COLO668 (cell line): Measurements from ENCODE around the gene C6orf136.

Experiments
- DNase-seq: peaks from one replicate; lab custom pipeline; 2025; ENCODE audit not compliant: unreplicated experiment; lab: John Stamatoyannopoulos, UW

The C6orf136 gene

DNA sequence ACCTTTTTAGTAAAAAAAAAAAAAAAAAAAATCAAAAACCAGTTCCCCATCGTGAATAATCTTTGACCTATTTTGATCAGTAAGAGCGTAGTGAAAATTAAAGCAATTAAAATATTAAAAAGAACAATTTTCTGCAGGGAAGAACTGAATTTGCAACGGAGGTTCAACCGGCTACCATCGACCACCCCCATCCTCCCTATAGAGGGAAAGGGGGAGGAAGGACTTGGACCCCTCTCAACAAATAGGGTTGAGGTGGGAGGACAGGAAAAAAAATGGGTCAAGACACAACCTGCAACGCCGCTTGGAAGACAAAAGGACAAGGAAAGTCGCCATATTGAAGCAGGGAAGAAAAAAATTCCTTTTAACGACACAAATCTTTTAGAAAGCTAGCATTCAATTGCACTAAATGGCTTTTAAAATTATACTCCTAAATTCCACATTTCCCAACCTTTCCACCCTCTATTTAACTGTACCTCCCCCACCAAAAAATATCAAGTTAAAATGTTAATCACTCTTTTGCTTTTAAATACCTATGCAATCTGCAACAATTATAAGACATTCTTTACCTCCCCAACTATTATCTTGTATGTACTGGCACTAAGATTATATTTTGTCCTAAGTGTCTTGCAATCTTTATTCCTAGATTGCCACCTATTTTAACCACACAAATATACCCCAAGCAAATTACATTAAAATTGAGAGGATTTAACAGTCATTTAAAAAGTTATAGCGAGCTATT is 31.5 kb upstream of the C6orf136 start:
- DNase-seq: peak; percentile 4

DNA sequence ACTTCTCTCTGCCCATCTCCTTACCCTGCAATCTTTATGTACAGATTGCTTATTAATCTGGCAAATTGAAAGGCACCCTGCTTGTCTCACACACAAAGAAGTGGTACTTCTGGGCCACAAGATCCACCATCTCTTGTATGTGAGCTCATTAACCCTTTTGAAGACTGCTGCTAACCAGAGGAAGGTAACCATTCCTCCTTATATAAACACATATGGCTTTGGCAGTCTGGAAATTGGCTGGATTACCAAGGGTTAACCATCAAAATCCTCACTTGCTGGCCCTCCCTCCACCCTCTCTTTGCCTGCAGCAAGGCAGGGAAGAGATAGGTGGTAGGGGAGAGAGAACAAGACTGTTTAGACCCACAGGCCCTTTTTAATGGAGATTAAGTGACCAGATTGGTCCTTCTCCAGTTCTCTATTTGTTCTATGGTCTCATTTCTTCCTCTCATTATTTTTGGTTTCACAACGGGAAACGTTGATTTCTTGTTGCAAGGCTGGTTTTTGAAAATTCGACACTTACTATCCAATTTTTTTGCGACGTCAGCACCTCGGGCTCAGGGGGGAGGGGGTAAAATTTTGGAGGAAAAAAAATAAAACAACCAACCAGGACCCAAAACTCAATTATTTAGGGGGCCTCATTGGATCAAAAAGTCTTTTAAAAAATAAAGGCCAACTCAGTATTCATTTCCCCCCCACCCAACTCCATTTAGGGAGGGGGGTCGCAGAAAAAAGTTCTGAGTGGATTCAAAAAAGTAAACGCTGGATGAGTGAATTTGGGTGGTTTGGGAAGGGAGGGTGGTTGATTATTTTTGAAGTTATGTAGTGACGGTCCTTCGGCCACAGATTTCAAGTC is 30.7 kb upstream of the C6orf136 start:
- no peak for DNase-seq

DNA sequence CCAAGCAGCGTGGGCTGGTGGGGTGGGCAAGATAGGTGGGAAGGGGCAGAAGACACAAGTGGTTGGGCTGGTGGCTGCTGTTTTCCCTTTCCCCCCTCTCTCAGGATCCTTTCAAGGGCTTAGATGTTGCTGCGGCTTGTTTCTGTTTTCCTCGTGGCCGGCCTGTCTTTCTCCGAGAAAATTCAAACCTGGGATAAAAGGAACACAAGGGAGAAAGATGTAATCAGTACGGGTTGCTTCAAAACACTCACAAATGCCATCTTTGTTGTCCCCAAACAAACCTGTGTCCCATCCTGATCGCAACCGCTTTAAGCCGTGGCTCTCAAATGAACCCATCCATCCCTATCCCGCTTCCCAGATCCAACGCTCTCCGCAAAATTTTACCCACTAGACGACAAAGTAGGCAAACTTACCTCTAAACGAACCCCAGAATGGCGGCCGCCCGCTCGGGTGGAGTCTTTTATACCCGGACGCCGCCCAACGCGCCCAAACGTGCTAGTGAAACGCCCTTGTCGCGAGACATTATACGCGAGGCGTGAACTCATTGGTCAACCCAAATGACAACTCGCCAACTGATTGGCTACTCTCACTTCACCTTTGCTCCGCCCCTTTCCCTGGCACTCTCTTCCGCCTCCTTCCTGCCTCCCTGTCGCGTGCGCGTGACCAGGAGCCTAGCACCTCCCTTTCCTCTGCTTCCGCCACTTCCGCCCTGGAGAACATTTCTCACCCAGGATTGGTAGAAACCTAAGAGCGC is 29.9 kb upstream of the C6orf136 start, which contains the start of gene PPP1R10:
Gene PPP1R10 (minus strand): TSS at position 433 of the 754 bp plus-strand sequence. CDS start 7,299 bp downstream, outside the sequence.
- peak; percentile 95 for DNase-seq

DNA sequence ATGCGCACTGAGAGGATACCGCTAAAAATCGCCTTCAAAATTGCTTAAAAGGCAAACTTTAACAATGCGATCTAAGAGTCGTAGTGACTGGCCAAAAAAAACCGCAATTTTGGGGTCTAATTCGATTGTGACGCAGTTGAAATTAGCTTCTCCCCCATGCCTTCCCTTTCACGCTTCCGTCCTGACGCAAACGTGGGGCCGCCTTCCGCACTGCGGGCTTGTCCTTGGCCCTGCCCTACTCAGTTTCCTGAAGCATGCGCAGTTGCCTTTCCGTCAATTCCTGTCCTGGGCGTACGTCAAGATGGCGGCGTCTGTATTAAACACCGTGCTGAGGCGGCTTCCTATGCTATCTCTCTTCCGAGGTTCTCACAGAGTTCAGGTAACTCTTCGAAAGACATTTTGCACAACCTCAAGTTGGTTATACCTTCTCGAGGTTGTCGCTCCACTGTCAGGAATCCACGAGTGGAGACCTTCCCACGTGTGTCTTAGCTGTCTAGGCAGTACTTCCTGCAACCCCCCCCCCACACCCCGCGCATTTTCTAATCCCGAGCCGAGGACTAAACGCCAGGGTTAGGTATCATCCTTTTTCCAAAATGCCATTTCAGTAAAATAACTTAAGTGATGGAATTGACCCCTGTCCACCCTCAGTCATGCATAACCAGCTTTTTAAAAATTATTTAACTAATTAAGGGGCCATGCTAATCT is 29.2 kb upstream of the C6orf136 start, which contains the start of gene MRPS18B:
Gene MRPS18B (plus strand): TSS at position 276 of the 705 bp plus-strand sequence. CDS start 26 bp downstream, at position 302.
- DNase-seq: peak; percentile 91

DNA sequence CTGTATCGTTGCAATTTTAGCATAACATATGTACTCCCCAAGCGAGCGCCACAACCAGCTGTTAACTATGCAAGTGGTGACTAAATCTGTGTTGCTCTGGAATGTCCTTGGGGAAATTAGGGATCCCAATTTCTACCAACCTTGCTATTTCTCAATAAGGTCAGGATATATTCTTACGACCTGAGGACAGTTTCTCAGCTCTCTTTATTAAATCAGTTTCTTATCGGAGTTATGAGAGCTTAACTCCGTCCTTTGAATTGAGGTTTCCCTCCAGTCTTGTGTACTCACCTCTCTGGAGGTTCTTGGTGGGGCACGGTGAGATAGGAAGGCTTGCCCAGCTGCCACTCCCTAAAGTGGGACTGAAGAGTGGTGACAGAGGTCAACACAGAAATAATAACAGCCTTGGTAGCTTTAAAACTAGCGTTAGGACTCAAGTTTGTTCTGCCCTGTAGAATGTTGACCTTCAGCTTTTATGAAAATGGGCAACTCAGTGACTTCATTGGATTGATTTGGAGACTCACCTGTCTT is 28.6 kb upstream of the C6orf136 start:
- DNase-seq: no peak

DNA sequence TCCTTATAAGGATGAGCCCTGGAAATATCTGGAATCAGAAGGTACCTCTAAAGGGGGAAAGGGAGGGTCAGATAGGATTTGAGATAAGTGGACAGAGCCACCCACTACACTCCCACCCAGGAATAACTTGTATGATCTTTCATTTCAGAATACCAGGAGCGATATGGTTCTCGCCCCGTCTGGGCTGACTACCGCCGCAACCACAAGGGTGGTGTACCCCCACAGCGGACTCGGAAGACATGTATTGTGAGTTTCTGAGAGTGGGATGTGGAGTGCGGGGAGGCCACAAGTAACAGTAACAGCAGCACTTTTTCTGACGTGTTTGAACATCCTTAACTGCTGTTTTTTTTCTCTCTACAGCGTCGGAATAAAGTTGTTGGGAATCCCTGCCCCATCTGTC is 27.4 kb upstream of the C6orf136 start:
- no peak for DNase-seq

DNA sequence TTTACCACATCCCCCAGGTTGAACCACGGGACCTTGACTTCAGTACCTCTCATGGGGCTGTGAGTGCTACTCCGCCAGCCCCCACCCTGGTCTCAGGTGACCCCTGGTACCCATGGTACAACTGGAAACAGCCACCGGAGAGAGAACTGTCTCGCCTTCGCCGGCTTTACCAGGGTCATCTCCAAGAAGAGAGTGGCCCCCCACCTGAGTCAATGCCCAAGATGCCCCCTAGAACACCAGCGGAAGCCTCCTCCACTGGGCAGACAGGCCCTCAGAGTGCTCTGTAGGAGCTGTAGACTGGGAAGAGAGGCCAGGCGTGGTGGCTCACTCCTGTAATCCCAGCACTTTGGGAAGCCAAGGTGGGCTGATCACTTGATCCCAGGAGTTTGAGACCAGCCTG is 21.4 kb upstream of the C6orf136 start:
- no peak for DNase-seq

DNA sequence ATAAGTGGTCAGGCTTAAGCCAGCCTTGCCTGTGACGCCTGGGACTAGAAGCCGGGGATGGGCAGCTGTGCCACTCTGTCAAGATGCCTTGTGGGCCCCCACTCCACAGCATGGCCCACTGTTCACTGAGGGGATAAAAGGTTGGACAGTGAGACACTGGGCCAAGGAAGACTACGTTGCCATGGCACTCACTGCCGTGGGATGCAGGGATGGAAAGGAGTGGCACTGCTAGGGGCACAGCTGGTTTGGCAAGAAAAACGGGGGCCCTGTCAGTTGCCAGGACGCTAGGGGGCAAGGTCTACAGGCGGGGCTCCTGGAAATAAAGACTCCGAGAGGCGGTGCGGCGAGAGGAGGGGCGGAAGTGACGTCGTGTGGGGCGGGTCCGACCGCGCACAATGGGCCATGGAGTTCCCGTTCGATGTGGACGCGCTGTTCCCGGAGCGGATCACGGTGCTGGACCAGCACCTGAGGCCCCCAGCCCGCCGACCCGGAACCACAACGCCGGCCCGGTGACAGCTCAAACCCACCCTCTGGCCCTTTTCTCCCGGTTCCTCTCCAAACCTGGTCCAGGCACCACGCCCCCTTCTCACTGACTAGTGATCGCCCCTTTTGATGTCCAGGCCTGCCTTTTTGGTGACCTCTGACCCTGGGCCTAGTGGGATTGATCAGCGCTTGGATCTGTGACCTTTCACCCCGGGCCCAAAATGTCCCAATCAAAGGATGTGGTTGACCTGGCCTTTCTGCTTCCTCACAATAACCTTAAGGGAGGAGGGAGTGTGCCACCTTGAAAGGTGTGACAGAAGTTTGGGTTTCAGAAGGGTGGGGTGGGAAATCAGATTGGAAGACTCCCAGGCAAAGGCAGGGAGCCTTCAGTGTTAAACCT is 20.2 kb upstream of the C6orf136 start, which contains the start of gene ATAT1:
Gene ATAT1 (plus strand): TSS at position 391 of the 883 bp plus-strand sequence.
- DNase-seq: peak; percentile 78

DNA sequence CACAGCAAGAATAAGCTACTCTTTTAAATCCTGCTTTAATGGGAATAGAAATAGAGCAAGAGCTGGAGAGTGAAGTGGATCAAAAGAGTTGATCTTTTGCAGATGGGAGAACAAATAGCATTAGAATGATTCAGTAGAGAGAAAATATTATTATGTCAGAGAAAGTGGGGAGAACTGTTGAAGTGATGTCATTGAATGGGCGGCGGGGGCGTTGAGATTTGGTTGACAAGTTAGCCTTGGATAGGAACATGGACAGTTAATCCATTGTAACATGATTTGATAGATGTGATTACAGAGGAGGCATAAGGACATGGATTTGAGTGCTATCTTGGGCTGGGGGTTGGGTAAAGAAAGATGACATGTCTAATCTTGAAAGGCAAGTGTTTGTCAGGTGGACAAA is 11.1 kb upstream of the C6orf136 start:
- no peak for DNase-seq

DNA sequence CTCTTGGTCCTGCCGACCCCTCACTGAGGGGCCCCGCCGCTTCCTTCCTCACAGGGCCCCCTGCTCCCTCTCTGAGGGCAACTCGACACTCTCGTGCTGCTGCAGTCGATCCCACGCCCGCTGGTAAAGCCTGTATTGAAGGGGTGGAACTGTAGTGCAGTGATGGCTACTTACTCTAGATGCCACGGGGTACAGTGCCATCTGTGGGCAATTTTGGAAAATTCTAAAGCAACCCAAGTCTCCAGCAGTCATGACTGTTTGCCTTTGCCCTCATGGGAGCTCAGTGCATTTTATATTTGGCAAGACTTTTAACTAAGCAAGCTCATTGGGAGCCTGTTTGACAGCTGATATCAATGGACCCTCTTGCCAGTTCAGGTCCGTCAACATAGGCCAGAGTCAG is 6.5 kb upstream of the C6orf136 start:
- no peak for DNase-seq

DNA sequence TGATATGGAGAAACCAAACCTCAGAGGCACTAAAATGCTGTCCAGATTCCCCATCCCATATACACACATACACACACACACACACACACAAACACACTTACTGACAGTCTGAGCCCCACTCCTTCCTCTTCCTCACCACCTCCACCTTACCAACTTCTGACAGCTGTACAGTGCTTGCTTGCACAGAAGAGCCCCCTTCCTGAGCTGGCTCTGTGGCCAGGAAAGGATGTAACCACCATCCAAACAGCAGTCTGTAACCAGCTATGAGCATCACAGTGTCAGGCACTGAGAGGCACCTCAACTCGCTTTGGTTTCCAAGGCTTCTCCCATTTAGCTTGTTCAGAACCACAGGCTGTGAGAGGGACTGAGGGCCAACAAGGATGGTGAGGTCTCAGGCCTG is 5.9 kb upstream of the C6orf136 start:
- DNase-seq: no peak

DNA sequence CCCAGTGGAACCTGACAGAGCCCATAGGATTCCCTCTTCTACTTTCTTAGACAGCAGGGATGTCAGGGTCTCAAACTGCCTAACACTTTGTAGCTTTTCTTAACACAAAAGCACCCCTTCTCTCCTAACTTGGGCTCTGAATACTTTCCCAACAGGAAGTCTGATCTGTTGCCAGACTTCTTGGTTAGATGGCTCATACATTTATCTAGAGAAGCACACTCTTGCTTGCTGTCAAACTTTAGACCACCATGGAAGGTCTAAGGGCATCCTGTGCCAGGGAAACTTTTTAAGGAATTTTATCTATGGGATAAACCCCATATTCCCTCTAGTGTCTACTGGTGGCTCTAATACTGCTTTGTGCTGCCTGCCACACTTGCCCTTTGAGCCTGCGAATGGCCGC is 3.3 kb upstream of the C6orf136 start:
- DNase-seq: no peak

DNA sequence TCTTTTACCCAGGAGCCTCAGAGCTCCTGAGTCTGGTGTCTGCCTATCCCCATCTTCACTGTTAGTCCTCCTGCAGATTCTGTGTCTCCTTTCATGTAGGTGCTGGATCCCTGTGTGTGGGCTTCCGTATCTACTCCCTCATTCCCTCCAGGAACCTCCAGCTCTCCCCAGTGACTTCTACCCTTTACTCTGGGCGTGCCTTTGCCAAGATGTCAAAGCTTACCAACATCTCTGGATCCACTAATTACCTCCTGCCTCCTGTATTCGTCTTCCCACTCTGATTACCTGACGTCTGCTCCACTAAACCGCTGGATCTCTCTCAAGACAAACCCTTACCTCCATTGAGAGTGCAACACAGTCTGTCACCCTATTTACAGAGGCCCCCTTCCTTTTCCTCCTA is 2.2 kb upstream of the C6orf136 start:
- no peak for DNase-seq

DNA sequence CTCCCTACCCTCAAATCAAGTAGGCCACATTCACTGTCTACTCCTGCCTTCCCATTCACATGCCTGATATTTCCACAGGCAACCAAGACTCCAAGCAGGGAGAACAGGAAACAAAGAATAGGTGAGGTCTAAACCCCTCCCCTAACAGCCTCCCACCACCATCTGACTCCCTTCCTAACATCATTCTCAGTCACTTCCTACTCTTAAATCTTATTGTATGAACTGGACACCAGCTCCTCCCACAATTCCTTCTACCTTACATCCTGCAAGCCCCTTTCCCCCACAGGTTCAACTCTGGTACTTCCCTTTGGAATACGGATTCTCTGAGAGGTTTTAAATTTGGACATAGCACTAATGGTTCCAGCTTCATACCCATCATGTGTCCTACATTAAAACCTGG is 944 bp upstream of the C6orf136 start:
- no peak for DNase-seq

DNA sequence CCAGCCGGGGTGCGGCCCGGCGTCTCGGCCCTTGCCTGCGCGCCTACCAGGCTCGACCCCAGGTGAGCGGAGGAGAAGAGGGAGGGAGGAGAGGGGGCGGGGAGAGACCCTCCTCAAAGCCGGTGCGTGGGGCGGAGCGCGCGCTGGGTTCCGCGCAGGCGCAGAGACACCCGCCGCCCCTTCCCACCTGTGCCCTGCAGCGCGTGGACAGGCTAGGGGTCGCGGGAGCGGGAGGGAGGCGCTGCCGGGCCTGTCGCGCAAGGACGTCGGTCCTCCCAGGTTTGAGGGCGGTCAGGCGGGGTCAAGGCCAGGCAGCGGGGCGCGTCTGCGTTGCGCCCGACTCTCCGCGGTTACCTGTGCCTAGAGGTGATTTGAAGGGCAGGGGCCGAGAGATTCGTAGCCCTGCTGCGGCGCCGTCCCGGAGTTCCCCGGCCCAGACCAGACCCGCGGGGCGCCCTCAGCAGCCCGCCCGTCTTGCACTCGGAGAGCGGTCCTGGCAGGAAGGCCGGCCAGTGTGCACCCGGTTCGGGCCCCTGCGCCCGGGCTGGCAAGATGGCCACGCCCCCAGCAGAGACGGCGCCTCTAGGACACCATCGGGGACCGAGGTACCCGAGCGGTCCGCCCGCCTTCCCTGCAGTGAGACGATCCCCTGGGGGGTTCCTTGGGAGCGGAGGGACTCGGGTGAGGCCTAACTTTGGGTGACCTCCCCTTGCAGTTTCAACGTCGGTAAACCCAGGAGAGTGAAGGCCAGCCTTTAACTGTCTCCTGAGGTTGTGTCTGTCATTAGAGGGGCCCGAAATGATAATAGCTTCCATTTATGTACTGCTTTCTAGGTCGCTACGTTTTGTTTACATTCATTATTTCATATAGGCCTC is 546 bp downstream of the C6orf136 start:
- DNase-seq: peak; percentile 77

DNA sequence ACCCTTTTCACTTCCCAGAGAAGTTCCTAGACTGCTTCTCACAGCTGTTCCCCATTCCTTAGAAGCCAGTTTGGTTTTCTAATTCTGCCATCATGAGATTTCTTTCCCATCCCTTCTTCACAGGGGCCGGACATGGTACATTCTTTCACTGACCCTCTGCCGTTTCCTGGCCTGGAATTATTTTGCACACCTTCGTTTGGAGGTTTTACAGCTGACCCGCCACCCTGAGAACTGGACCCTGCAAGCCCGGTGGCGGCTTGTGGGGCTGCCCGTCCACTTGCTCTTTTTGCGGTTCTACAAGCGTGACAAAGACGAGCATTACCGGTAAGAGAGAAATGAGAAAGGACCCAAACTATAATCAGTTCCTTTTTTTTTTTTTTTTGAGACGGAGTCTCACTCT is 4.2 kb downstream of the C6orf136 start:
- no peak for DNase-seq

DNA sequence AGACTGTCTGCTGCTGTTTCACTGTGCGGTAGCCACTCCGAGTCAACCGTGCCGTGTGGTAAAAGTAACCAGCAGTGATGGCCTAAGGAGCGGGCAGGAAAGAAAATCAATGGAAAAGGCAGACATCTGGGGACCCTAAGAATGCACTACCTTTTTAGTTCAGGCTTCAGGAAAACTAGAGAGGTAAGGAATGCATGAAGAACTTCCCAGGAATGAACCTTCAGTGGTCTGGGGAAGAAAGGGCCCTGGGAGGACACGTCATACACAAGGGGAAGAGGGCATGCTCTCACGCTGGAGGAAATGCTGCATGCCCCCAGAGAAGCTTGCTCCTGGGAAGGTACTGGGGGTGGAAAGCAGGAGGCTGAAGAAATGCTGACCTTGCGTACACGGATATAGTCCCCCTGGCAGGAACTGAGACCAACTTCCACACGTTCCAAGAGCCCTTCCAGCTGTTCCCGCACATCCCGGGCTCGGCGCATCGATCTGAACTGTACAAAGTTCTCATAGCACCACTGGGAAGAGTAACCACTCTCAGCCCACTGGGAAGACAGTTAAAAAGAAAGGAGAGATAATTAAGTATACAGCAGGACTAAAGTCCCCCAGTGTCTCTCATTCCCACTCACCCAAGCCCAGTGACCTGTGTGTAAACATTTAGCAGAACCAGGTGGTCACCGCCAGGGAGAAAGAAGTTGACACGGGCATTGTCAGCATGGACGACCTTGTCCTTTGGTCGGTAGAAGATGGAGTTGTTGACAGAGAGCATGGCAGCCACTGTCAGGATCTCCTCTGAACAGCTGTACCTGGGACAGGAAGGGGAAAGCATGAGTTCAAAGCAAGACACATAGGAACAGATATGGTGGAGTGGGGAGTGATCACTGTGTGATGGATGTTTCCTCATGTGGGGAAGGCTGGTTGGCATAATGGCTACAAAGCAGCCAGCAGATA is 8.1 kb downstream of the C6orf136 start:
- no peak for DNase-seq
